Measurements from ENCODE around the gene PDCD2L. TPM values are rescaled to one million over a fixed set of nuclear protein-coding genes. Genes with fewer than 3 reads are reported as not detected.

Gene PDCD2L
- total RNA-seq, 2 donors from 2014 or later = 5.9 to 9.9 TPM

- intact Hi-C loops (cut with DNase I) = no loop called here
- Histone ChIP-seq H3K4me3 (no peak overlapping the region), H3K27ac (no peak overlapping the region), H3K9ac (ENCODE audit: low read depth in 2 of 2, low read length in 2 of 2) (no peak overlapping the region), H3K36me3 (peaks cover 5% of the 10 kb centered on the region), H3K27me3 (no peaks in the 10 kb centered on the region), H3K9me3 (no peaks in the 10 kb centered on the region), H3K4me1 (no peaks in the 10 kb centered on the region)
- no peak for DNase-seq
- TF ChIP-seq CTCF (IDR thresholded peaks at IDR 0.05) = no peak
Observed at GRCh38 chr19:34471906-34472700, 67.9 kb downstream of the PDCD2L start.

- Histone ChIP-seq H3K27ac (no peak overlapping the region), H3K4me3 (no peak overlapping the region), H3K36me3 (peaks cover 5% of the 10 kb centered on the region), H3K9me3 (no peaks in the 10 kb centered on the region), H3K27me3 (no peaks in the 10 kb centered on the region), H3K4me1 (no peaks in the 10 kb centered on the region), H3K9ac (ENCODE audit: low read depth in 2 of 2, low read length in 2 of 2) (no peak overlapping the region)
- intact Hi-C loops (cut with DNase I) = no loop called here
- TF ChIP-seq CTCF (IDR thresholded peaks at IDR 0.05) = no peak
- no peak for DNase-seq
Observed at GRCh38 chr19:34474233-34474989, 70.2 kb downstream of the PDCD2L start.

- no peaks in the 10 kb centered on the region for H3K27me3 ChIP-seq
- no peak overlapping the region for H3K4me3 ChIP-seq
- no peak for DNase-seq
- no peak overlapping the region for H3K9ac ChIP-seq (ENCODE audit: low read depth in 2 of 2, low read length in 2 of 2)
- H3K36me3 ChIP-seq = peaks cover 5% of the 10 kb centered on the region
- H3K9me3 ChIP-seq = no peaks in the 10 kb centered on the region
- H3K27ac ChIP-seq = no peak overlapping the region
- TF ChIP-seq CTCF (IDR thresholded peaks at IDR 0.05) = no peak
- intact Hi-C loops (cut with DNase I) = no loop called here
- no peaks in the 10 kb centered on the region for H3K4me1 ChIP-seq
Observed at GRCh38 chr19:34475026-34475974, 71.1 kb downstream of the PDCD2L start.

Other genes starting within 250 kb of the PDCD2L start
- 100 to 1,000 TPM in 1 of 2 donors, 10 to 100 TPM in 1; 80.5 to 105 TPM for gene LSM14A, start 231.9 kb upstream of the PDCD2L start, total RNA-seq
- 10 to 100 TPM; 13.0 to 26.7 TPM for gene GARRE1, start 149.8 kb upstream of the PDCD2L start, total RNA-seq
- 100 to 1,000 TPM; 470 to 592 TPM for gene GPI, start 39.2 kb upstream of the PDCD2L start, total RNA-seq
- gene UBA2, start 24.0 kb downstream of the PDCD2L start, total RNA-seq = 10 to 100 TPM; 53.7 to 64.4 TPM
- 1 to 10 TPM; 2.1 to 3.6 TPM for gene WTIP, start 77.4 kb downstream of the PDCD2L start, total RNA-seq